GM12892 (cell line): ENCODE data around the gene CACNA1C.

ENCODE experiments used
- POLR2AphosphoS5 ChIP-seq: IDR thresholded peaks from 2 replicates; pipeline ENCODE4 v1.6.1; 2011; ENCODE audit warnings: low read depth, low read length, control low read depth
- TAF1 ChIP-seq: IDR thresholded peaks from 2 replicates; pipeline ENCODE4 v1.6.1; 2011; ENCODE audit warnings: low read depth, mild to moderate bottlenecking, control low read depth, low read length, borderline replicate concordance

DNA sequence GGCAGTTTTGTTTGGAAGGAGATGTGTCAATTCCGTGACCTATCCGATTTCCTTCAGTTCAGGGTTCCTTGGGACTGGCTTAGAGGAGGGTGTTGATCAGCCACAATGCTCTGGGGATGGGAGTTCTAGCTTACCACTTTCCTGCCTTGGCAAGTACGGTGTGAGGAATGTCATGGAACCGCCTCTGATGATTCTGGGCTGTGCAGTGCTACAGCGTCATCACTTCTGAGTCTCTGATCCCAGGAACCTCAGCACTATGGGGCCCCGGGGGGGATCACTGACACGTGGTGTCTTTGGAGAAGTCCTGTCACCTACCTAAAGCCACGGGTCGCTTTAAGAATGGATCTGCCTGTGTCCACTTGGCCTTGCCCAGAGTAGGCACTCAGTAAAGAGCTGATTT is 470.5 kb downstream of the CACNA1C start:
- TF ChIP-seq POLR2AphosphoS5 (no peak), TAF1 (no peak)
